KMS-11 (cell line): ENCODE measurements around the gene CIAO3.

ENCODE experiments used
- H2AFZ ChIP-seq: fragments of 200-600 bp; sonication (generic); 2 replicates; pipeline ENCODE4 v1.6.1; 2016; ENCODE audit warnings: antibody characterized with exemption, mixed run types, low read depth
- H3K27ac ChIP-seq: fragments of 200-600 bp; sonication (generic); 2 replicates; pipeline ENCODE4 v1.6.1; 2016; ENCODE audit warnings: mild to moderate bottlenecking, mixed run types
- H3K27me3 ChIP-seq: fragments of 200-600 bp; sonication (generic); 2 replicates; pipeline ENCODE4 v1.6.1; 2017; ENCODE audit warnings: mild to moderate bottlenecking, low read depth, mixed run types, moderate library complexity; ENCODE audit not compliant: insufficient read depth
- H3K36me3 ChIP-seq: fragments of 200-600 bp; sonication (generic); 2 replicates; pipeline ENCODE4 v1.6.1; 2017; ENCODE audit warnings: mild to moderate bottlenecking, mixed run types; ENCODE audit not compliant: insufficient read depth
- H3K4me1 ChIP-seq: fragments of 200-600 bp; sonication (generic); 2 replicates; pipeline ENCODE4 v1.6.1; 2016; ENCODE audit warnings: mild to moderate bottlenecking, low read depth, mixed run types; ENCODE audit not compliant: poor library complexity, severe bottlenecking
- H3K4me2 ChIP-seq: fragments of 200-600 bp; sonication (generic); 2 replicates; pipeline ENCODE4 v1.7.0; 2016; ENCODE audit warnings: mild to moderate bottlenecking, mixed run types
- H3K4me3 ChIP-seq: fragments of 200-600 bp; sonication (generic); IDR thresholded peaks from 2 replicates; pipeline ENCODE4 v1.6.1; 2017; ENCODE audit warnings: low read depth, low read length, mixed read lengths; ENCODE audit not compliant: insufficient read depth
- H3K79me2 ChIP-seq: fragments of 200-600 bp; sonication (generic); 2 replicates; pipeline ENCODE4 v1.6.1; 2016; ENCODE audit warnings: low read depth, mixed run types; ENCODE audit not compliant: insufficient read depth
- H3K9ac ChIP-seq: fragments of 200-600 bp; sonication (generic); 2 replicates; pipeline ENCODE4 v1.6.1; 2016; ENCODE audit warnings: mild to moderate bottlenecking, mixed run types
- H4K20me1 ChIP-seq: fragments of 200-600 bp; sonication (generic); 2 replicates; pipeline ENCODE4 v1.6.1; 2016; ENCODE audit warnings: mild to moderate bottlenecking, mixed run types; ENCODE audit not compliant: insufficient read depth
- TF ChIP-seq, protein P1 (sequence below): fragments of 200-600 bp; sonication (generic); conservative IDR thresholded peaks from 2 replicates; pipeline ENCODE4 v1.6.1; 2017; ENCODE audit warnings: low read depth, mild to moderate bottlenecking, antibody characterized with exemption, low read length, moderate library complexity, mixed read lengths

Gene CIAO3

DNA sequence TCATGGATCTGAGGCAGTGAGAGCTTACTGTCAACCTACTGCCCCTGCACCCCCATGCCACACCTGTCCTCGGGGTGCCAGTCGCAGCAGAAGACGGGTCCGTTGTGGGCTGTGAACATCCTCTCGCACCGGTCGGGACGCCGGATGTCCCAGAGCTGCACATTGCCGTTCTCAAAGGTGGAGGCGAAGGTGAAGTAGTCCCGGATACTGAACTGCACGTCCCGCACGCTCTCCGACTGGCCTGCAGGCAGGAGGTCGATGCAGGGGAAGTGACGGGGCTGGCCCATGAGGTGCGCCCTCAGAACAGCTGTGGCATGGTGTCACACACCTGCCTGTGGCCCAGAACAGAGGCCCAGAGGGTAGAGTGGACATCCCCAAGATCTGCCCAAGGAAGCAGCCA lies 53.3 kb downstream of the CIAO3 start:
- Histone ChIP-seq H4K20me1 (no peaks in the 10 kb centered on the region), H3K4me1 (peaks cover 4% of the 10 kb centered on the region), H3K27ac (no peak overlapping the region), H2AFZ (no peak overlapping the region), H3K4me2 (no peak overlapping the region), H3K36me3 (no peaks in the 10 kb centered on the region; the same call in 1 of the 2 replicates), H3K27me3 (peaks cover 19% of the 10 kb centered on the region), H3K4me3 (no peak overlapping the region), H3K9ac (no peak overlapping the region), H3K79me2 (no peaks in the 10 kb centered on the region)
- TF ChIP-seq, protein P1, sequence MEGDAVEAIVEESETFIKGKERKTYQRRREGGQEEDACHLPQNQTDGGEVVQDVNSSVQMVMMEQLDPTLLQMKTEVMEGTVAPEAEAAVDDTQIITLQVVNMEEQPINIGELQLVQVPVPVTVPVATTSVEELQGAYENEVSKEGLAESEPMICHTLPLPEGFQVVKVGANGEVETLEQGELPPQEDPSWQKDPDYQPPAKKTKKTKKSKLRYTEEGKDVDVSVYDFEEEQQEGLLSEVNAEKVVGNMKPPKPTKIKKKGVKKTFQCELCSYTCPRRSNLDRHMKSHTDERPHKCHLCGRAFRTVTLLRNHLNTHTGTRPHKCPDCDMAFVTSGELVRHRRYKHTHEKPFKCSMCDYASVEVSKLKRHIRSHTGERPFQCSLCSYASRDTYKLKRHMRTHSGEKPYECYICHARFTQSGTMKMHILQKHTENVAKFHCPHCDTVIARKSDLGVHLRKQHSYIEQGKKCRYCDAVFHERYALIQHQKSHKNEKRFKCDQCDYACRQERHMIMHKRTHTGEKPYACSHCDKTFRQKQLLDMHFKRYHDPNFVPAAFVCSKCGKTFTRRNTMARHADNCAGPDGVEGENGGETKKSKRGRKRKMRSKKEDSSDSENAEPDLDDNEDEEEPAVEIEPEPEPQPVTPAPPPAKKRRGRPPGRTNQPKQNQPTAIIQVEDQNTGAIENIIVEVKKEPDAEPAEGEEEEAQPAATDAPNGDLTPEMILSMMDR = no peak

- no peak overlapping the region for H3K27ac ChIP-seq
- no peak overlapping the region for H3K4me3 ChIP-seq
- no peaks in the 10 kb centered on the region; the same call in 1 of the 2 replicates for H3K36me3 ChIP-seq
- peaks cover 4% of the 10 kb centered on the region for H3K4me1 ChIP-seq
- H3K4me2 ChIP-seq = no peak overlapping the region
- H2AFZ ChIP-seq = no peak overlapping the region
- H3K27me3 ChIP-seq = peaks cover 11% of the 10 kb centered on the region
- H3K9ac ChIP-seq = no peak overlapping the region
- H4K20me1 ChIP-seq = no peaks in the 10 kb centered on the region
- TF ChIP-seq, protein P1 = no peak
- H3K79me2 ChIP-seq = peaks cover 6% of the 10 kb centered on the region; the same call in 1 of the 2 replicates
Observed at GRCh38 chr16:686459-687260, 54.1 kb downstream of the CIAO3 start.

DNA sequence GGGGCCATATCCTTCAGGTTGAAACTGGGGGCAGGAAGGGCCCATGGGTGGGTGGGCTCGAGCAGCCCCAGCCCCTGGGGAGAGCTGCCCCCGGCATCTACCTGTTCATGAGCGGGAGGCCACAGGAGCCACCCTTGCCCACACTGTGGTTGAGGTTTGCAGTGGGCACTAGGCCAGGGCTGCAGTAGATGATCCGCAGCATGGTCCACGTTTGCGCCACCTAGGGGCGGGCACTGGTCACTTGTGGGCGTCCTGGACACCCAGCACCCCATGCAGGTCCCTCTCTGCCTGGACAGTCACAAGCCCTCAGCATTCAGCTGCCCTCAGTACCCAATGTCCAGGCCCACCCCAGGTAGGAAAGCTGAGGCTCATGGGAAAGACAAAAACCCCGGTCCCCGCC lies 54.8 kb downstream of the CIAO3 start:
- no peak overlapping the region for H3K27ac ChIP-seq
- peaks cover 13% of the 10 kb centered on the region for H3K79me2 ChIP-seq
- peaks cover 4% of the 10 kb centered on the region for H3K4me1 ChIP-seq
- H4K20me1 ChIP-seq = no peaks in the 10 kb centered on the region
- H3K9ac ChIP-seq = no peak overlapping the region
- no peak overlapping the region for H2AFZ ChIP-seq
- no peaks in the 10 kb centered on the region; the same call in 1 of the 2 replicates for H3K36me3 ChIP-seq
- H3K4me3 ChIP-seq = no peak overlapping the region
- peaks cover 4% of the 10 kb centered on the region; the same call in 1 of the 2 replicates for H3K27me3 ChIP-seq
- TF ChIP-seq, protein P1 = 0 out of 2 replicates have a peak, but pooled peaks have one; percentile 30
- H3K4me2 ChIP-seq = no peak overlapping the region

GRCh38 chr16:684961-685696 lies 55.7 kb downstream of the CIAO3 start:
- H3K79me2 ChIP-seq = peaks cover 18% of the 10 kb centered on the region
- H2AFZ ChIP-seq = no peak overlapping the region
- no peak overlapping the region for H3K4me2 ChIP-seq

More at GRCh38 chr16:684961-685696, 55.7 kb downstream of the CIAO3 start:
- Histone ChIP-seq H3K27me3 (no peaks in the 10 kb centered on the region), H3K36me3 (no peaks in the 10 kb centered on the region; the same call in 1 of the 2 replicates), H3K9ac (no peak overlapping the region), H3K4me3 (no peak overlapping the region), H4K20me1 (no peaks in the 10 kb centered on the region), H3K4me1 (peaks cover 4% of the 10 kb centered on the region), H3K27ac (no peak overlapping the region)
- TF ChIP-seq, protein P1 = no peak
